ENCODE data around the gene NUP214.

DNA sequence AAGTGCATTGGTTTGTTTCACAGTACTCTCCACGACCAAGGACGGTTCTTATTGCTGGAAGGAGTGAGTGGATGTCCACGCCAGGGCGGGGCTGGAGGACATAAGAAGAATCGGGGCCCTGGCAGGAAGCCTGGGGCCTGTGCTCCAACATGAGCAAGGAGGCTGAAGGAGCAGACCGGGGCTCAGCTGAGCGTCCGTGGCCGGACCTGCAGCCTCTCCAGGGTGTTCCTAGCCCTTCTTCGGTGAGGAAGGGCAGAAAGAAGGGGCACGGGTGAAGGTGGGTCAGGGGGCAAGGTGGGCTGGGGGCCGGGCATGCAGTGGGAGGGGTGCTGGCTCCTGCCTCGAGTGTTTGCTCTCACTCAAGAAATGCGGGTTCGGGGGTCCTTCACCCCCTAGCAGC, 132.8 kb downstream of the NUP214 start:
- TF ChIP-seq CHD1 (IDR thresholded peaks at IDR 0.05; ENCODE audit: low read depth, low read length): no peak
- TF ChIP-seq, protein P1, sequence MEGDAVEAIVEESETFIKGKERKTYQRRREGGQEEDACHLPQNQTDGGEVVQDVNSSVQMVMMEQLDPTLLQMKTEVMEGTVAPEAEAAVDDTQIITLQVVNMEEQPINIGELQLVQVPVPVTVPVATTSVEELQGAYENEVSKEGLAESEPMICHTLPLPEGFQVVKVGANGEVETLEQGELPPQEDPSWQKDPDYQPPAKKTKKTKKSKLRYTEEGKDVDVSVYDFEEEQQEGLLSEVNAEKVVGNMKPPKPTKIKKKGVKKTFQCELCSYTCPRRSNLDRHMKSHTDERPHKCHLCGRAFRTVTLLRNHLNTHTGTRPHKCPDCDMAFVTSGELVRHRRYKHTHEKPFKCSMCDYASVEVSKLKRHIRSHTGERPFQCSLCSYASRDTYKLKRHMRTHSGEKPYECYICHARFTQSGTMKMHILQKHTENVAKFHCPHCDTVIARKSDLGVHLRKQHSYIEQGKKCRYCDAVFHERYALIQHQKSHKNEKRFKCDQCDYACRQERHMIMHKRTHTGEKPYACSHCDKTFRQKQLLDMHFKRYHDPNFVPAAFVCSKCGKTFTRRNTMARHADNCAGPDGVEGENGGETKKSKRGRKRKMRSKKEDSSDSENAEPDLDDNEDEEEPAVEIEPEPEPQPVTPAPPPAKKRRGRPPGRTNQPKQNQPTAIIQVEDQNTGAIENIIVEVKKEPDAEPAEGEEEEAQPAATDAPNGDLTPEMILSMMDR (conservative IDR thresholded peaks at IDR 0.05; ENCODE audit: low read depth, low read length): no peak
- no peak for TF ChIP-seq MAZ (IDR thresholded peaks at IDR 0.05; ENCODE audit: borderline replicate concordance, low read depth, low read length)
- no peak for TF ChIP-seq POLR2A (IDR thresholded peaks at IDR 0.05; ENCODE audit: low read depth, low read length)
- TF ChIP-seq CEBPB (IDR thresholded peaks at IDR 0.05; ENCODE audit: low read depth, low read length): no peak
- no peak for TF ChIP-seq BHLHE40 (IDR thresholded peaks at IDR 0.05; ENCODE audit: low read depth, low read length)
- no peak for TF ChIP-seq FOS (IDR thresholded peaks at IDR 0.05; ENCODE audit: low read depth, low read length)
- no peak for TF ChIP-seq SMC3 (IDR thresholded peaks at IDR 0.05; ENCODE audit: low read depth, low read length)
- TF ChIP-seq, protein P2, sequence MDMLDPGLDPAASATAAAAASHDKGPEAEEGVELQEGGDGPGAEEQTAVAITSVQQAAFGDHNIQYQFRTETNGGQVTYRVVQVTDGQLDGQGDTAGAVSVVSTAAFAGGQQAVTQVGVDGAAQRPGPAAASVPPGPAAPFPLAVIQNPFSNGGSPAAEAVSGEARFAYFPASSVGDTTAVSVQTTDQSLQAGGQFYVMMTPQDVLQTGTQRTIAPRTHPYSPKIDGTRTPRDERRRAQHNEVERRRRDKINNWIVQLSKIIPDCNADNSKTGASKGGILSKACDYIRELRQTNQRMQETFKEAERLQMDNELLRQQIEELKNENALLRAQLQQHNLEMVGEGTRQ (IDR thresholded peaks at IDR 0.05; ENCODE audit: low read depth, low read length): no peak
- TF ChIP-seq MXI1 (IDR thresholded peaks at IDR 0.05; ENCODE audit: borderline replicate concordance, low read depth, low read length): no peak
- no peak for TF ChIP-seq NFE2L2 (IDR thresholded peaks at IDR 0.05; ENCODE audit: low read depth, low read length)
- no peak for TF ChIP-seq RCOR1 (IDR thresholded peaks at IDR 0.05; ENCODE audit: insufficient replicate concordance, low read length)
- TF ChIP-seq RAD21 (IDR thresholded peaks at IDR 0.05; ENCODE audit: low read length): no peak
